Muscle of leg (tissue), 11 donors: ENCODE measurements around the gene RCOR2. TPM values are rescaled to one million over a fixed set of nuclear protein-coding genes. Genes with fewer than 3 reads are reported as not detected.
"Not testable (repeated sequence)": the region's sequence is repeated elsewhere in the genome, so short reads cannot be mapped to it uniquely, and the experiment has no call there.

ENCODE experiments used
- DNase-seq: peaks from one replicate; pipeline ENCODE4 v3.0.0; 2013
- H3K27ac ChIP-seq: one replicate; pipeline ENCODE4 v1.5.1; 2013; ENCODE audit warnings: mild to moderate bottlenecking, low read length, control low read depth
- H3K27me3 ChIP-seq: one replicate; pipeline ENCODE4 v1.6.1; 2013; ENCODE audit warnings: low read length; ENCODE audit not compliant: control insufficient read depth, insufficient read depth
- H3K36me3 ChIP-seq: one replicate; pipeline ENCODE4 v1.6.1; 2013; ENCODE audit warnings: low read length; ENCODE audit not compliant: control insufficient read depth, insufficient read depth
- H3K4me1 ChIP-seq: one replicate; pipeline ENCODE4 v1.6.1; 2013; ENCODE audit warnings: low read length; ENCODE audit not compliant: control insufficient read depth, insufficient read depth
- H3K4me3 ChIP-seq: one replicate; pipeline ENCODE4 v1.5.1; 2013; ENCODE audit warnings: low read length, control low read depth
- H3K9me3 ChIP-seq: replicated peaks from 2 replicates; pipeline ENCODE4 v1.6.1; 2013; ENCODE audit warnings: low read depth, low read length; ENCODE audit not compliant: control insufficient read depth
- WGBS: methylation state at CpG from one replicate; pipeline ENCODE4 v1.1.5; 2013; ENCODE audit warnings: missing lambda C conversion rate; ENCODE audit not compliant: insufficient coverage; 5-methylcytosine and 5-hydroxymethylcytosine counted together
- polyA plus RNA-seq, 8 donors: library from polyadenylated mRNA; unstranded; fragments of 120-200 nt; gene quantifications; one replicate each; pipeline versions ENCODE4 v1.2.1 to v1.2.3, GENCODE V29; 2013; ENCODE audit warnings: inconsistent platforms in 1 of 8, low replicate concordance in 1 of 8; ENCODE audit not compliant: insufficient read length in 8 of 8, insufficient read depth in 1 of 8
- total RNA-seq: library from RNA; stranded (reverse); fragments of 120-200 nt; gene quantifications from one replicate; pipeline ENCODE4 v1.2.4, GENCODE V29; 2013

Gene RCOR2
- total and polyA plus RNA-seq, 9 donors: 11.0 to 16.8 (median 14.5) TPM

- Histone ChIP-seq H3K36me3 (peaks cover 3% of the 10 kb centered on the region), H3K9me3 (no peaks in the 10 kb centered on the region), H3K4me3 (no peak overlapping the region), H3K27me3 (no peaks in the 10 kb centered on the region), H3K4me1 (peaks cover 37% of the 10 kb centered on the region), H3K27ac (peak overlapping the region; percentile 38)
- peak; percentile 91 for DNase-seq
- WGBS: 0% methylated on average over 1 of the region's 11 CpGs
These were observed 44.8 kb downstream of the RCOR2 start for GRCh38 chr11:63871962-63872799.

- peaks cover 37% of the 10 kb centered on the region for H3K4me1 ChIP-seq
- DNase-seq: peak; percentile 42
- no peaks in the 10 kb centered on the region for H3K27me3 ChIP-seq
- H3K9me3 ChIP-seq: no peaks in the 10 kb centered on the region
- 39% methylated on average over 12 of the region's 14 CpGs for WGBS
- H3K36me3 ChIP-seq: peaks cover 3% of the 10 kb centered on the region
- no peak overlapping the region for H3K27ac ChIP-seq
- H3K4me3 ChIP-seq: no peak overlapping the region
These were observed 46.4 kb downstream of the RCOR2 start for GRCh38 chr11:63870351-63871140.

- Histone ChIP-seq H3K27ac (no peak overlapping the region), H3K9me3 (no peaks in the 10 kb centered on the region), H3K36me3 (peaks cover 7% of the 10 kb centered on the region), H3K4me1 (peaks cover 36% of the 10 kb centered on the region), H3K4me3 (no peak overlapping the region), H3K27me3 (no peaks in the 10 kb centered on the region)
- 77% methylated on average over 8 of the region's 8 CpGs for WGBS
- DNase-seq: no peak
These were observed 47.3 kb downstream of the RCOR2 start for GRCh38 chr11:63869683-63870082.

- peaks cover 31% of the 10 kb centered on the region for H3K4me1 ChIP-seq
- no peak overlapping the region for H3K27ac ChIP-seq
- no peak for DNase-seq
- WGBS: 72% methylated on average over 7 of the region's 7 CpGs
- peaks cover 7% of the 10 kb centered on the region for H3K36me3 ChIP-seq
- H3K27me3 ChIP-seq: no peaks in the 10 kb centered on the region
- H3K4me3 ChIP-seq: no peak overlapping the region
- no peaks in the 10 kb centered on the region for H3K9me3 ChIP-seq
These were observed 47.8 kb downstream of the RCOR2 start for GRCh38 chr11:63869171-63869591.

- H3K36me3 ChIP-seq: peaks cover 10% of the 10 kb centered on the region
- WGBS: 58% methylated on average over 8 of the region's 9 CpGs
- DNase-seq: no peak
- no peaks in the 10 kb centered on the region for H3K27me3 ChIP-seq
- H3K4me3 ChIP-seq: no peak overlapping the region
- no peaks in the 10 kb centered on the region for H3K9me3 ChIP-seq
- H3K4me1 ChIP-seq: peaks cover 31% of the 10 kb centered on the region
- H3K27ac ChIP-seq: no peak overlapping the region
These were observed 48.4 kb downstream of the RCOR2 start for GRCh38 chr11:63868399-63869064.

GRCh38 chr11:63867511-63867910, 49.5 kb downstream of the RCOR2 start:
- Histone ChIP-seq H3K4me1 (peaks cover 22% of the 10 kb centered on the region), H3K27ac (no peak overlapping the region)
- WGBS: 100% methylated on average over 1 of the region's 4 CpGs

GRCh38 chr11:63866211-63866610, 50.8 kb downstream of the RCOR2 start:
- no peak overlapping the region for H3K4me3 ChIP-seq
- H3K9me3 ChIP-seq: no peaks in the 10 kb centered on the region
- no peaks in the 10 kb centered on the region for H3K27me3 ChIP-seq
- H3K27ac ChIP-seq: no peak overlapping the region
- no peak for DNase-seq
- WGBS: 82% methylated on average over 3 of the region's 4 CpGs
- peaks cover 13% of the 10 kb centered on the region for H3K4me1 ChIP-seq
- peaks cover 21% of the 10 kb centered on the region for H3K36me3 ChIP-seq

More at GRCh38 chr11:63867511-63867910, 49.5 kb downstream of the RCOR2 start:
- DNase-seq: no peak
- H3K36me3 ChIP-seq: peaks cover 14% of the 10 kb centered on the region
- no peaks in the 10 kb centered on the region for H3K9me3 ChIP-seq
- no peaks in the 10 kb centered on the region for H3K27me3 ChIP-seq
- no peak overlapping the region for H3K4me3 ChIP-seq

GRCh38 chr11:63863620-63864019, 53.3 kb downstream of the RCOR2 start:
- not testable (repeated sequence) for H3K27me3 ChIP-seq, H3K4me1 ChIP-seq, DNase-seq, H3K9me3 ChIP-seq, H3K4me3 ChIP-seq, H3K27ac ChIP-seq
- peaks cover 21% of the 10 kb centered on the region for H3K36me3 ChIP-seq
- 80% methylated on average over 1 of the region's 6 CpGs for WGBS

- Histone ChIP-seq H3K9me3 (no peaks in the 10 kb centered on the region), H3K27ac (no peak overlapping the region), H3K4me1 (no peaks in the 10 kb centered on the region), H3K4me3 (no peak overlapping the region), H3K27me3 (no peaks in the 10 kb centered on the region), H3K36me3 (peaks cover 21% of the 10 kb centered on the region)
- WGBS: 19% methylated on average over 2 of the region's 4 CpGs
- no peak for DNase-seq
These were observed 54.0 kb downstream of the RCOR2 start for GRCh38 chr11:63862923-63863322.
